GM23248 (cell line): ENCODE measurements around the gene HARBI1. TPM values are rescaled to one million over a fixed set of nuclear protein-coding genes. Genes with fewer than 3 reads are reported as not detected.

Source experiments
- DNase-seq: peaks from one replicate; pipeline ENCODE4 v3.0.0-alpha.2; 2015
- H2AFZ ChIP-seq: fragments of 200-600 bp; sonication (generic); 2 replicates; pipeline ENCODE4 v1.6.1; 2016; ENCODE audit warnings: antibody characterized with exemption
- H3F3A ChIP-seq: fragments of 200-600 bp; sonication (generic); 2 replicates; pipeline ENCODE4 v1.6.1; 2016; ENCODE audit warnings: mild to moderate bottlenecking, antibody characterized with exemption, mixed run types; ENCODE audit not compliant: insufficient read depth
- H3K27ac ChIP-seq: fragments of 200-600 bp; sonication (generic); 2 replicates; pipeline ENCODE4 v1.5.1; 2016; ENCODE audit warnings: mild to moderate bottlenecking
- H3K27me3 ChIP-seq: fragments of 200-600 bp; sonication (generic); replicated peaks from 2 replicates; pipeline ENCODE4 v1.6.1; 2016; ENCODE audit warnings: mild to moderate bottlenecking; ENCODE audit not compliant: insufficient read depth
- H3K36me3 ChIP-seq: fragments of 200-600 bp; sonication (generic); 2 replicates; pipeline ENCODE4 v1.6.1; 2016; ENCODE audit warnings: low read depth, mild to moderate bottlenecking
- H3K4me1 ChIP-seq: fragments of 200-600 bp; sonication (generic); 2 replicates; pipeline ENCODE4 v1.6.1; 2016; ENCODE audit warnings: mild to moderate bottlenecking; ENCODE audit not compliant: insufficient read depth
- H3K4me2 ChIP-seq: fragments of 200-600 bp; sonication (generic); one replicate; pipeline ENCODE4 v1.6.1; 2016; ENCODE audit warnings: mild to moderate bottlenecking; ENCODE audit not compliant: unreplicated experiment
- H3K4me3 ChIP-seq: fragments of 200-600 bp; sonication (generic); 2 replicates; pipeline ENCODE4 v1.5.1; 2016; ENCODE audit warnings: mild to moderate bottlenecking
- H3K79me2 ChIP-seq: fragments of 200-600 bp; sonication (generic); 2 replicates; pipeline ENCODE4 v1.6.1; 2016; ENCODE audit warnings: mild to moderate bottlenecking; ENCODE audit not compliant: insufficient read depth
- H3K9ac ChIP-seq: fragments of 200-600 bp; sonication (generic); 2 replicates; pipeline ENCODE4 v1.6.1; 2016; ENCODE audit warnings: mild to moderate bottlenecking
- H3K9me2 ChIP-seq: fragments of 200-600 bp; sonication (generic); 2 replicates; pipeline ENCODE4 v1.6.1; 2016; ENCODE audit warnings: mixed run types, mild to moderate bottlenecking, moderate library complexity; ENCODE audit not compliant: insufficient read depth
- H3K9me3 ChIP-seq: fragments of 200-600 bp; sonication (generic); one replicate; pipeline ENCODE4 v1.6.1; 2017; ENCODE audit warnings: low read depth
- H4K20me1 ChIP-seq: fragments of 200-600 bp; sonication (generic); 2 replicates; pipeline ENCODE4 v1.6.0; 2016; ENCODE audit not compliant: insufficient read depth
- EZH2 ChIP-seq: fragments of 200-600 bp; sonication (generic); IDR thresholded peaks from 2 replicates; pipeline ENCODE4 v1.6.1; 2018; ENCODE audit warnings: antibody characterized with exemption, mild to moderate bottlenecking; ENCODE audit not compliant: insufficient read depth, poor library complexity, severe bottlenecking
- EZH2phosphoT487 ChIP-seq: fragments of 200-600 bp; sonication (generic); IDR thresholded peaks from 2 replicates; pipeline ENCODE4 v1.6.1; 2018; ENCODE audit warnings: antibody characterized with exemption, moderate library complexity, mild to moderate bottlenecking, low read depth; ENCODE audit not compliant: insufficient read depth
- WGBS, 2 experiments: methylation state at CpG; one replicate each; pipeline ENCODE4 v1.1.6; 2015 to 2017; ENCODE audit warnings: low lambda C conversion rate in 2 of 2, low coverage in 1 of 2; ENCODE audit errors: missing lambda C conversion rate in 2 of 2; 5-methylcytosine and 5-hydroxymethylcytosine counted together
- in situ Hi-C: fragments of 300-500 bp; cut with MboI; formaldehyde crosslinking; loops from 2 replicates; pipeline ENCODE4 v1.15.0; 2020
- polyA plus RNA-seq: library from polyadenylated mRNA; unstranded; fragments of >200 nt; fragmentation: Nextera tagmentation; extraction: Ambion mirVana; gene quantifications from 2 replicates; pipeline ENCODE4 v1.2.1, GENCODE V29; 2016
- total RNA-seq: library from RNA; depleted of rRNA; stranded (reverse); fragments of >200 nt; shearing (Covaris generic); gene quantifications from 2 replicates; pipeline ENCODE4 v1.2.3, GENCODE V29; 2014

Gene HARBI1
- total and polyA plus RNA-seq, 2 experiments from 2014 or later: 4.6 to 6.2 TPM

GRCh38 chr11:46640036-46640788 is 23.2 kb upstream of the HARBI1 start:
- DNase-seq: no peak
- no peaks in the 10 kb centered on the region for H4K20me1 ChIP-seq
- in situ Hi-C loops: no loop called here
- no peak overlapping the region for H3K27ac ChIP-seq
- 92 to 95% methylated on average over 6 of the region's 6 CpGs for WGBS, 2 experiments
- H3K4me2 ChIP-seq: no peak overlapping the region
- no peak overlapping the region for H3K4me3 ChIP-seq
- TF ChIP-seq EZH2phosphoT487: no peak
- no peak for TF ChIP-seq EZH2
- no peaks in the 10 kb centered on the region for H3K27me3 ChIP-seq
- no peaks in the 10 kb centered on the region for H3K9me3 ChIP-seq
- H2AFZ ChIP-seq: no peak overlapping the region
- no peaks in the 10 kb centered on the region for H3K4me1 ChIP-seq
- H3K36me3 ChIP-seq: peaks cover 16% of the 10 kb centered on the region
- H3K9ac ChIP-seq: no peak overlapping the region
- no peaks in the 10 kb centered on the region for H3F3A ChIP-seq
- peaks cover 82% of the 10 kb centered on the region for H3K79me2 ChIP-seq
- no peaks in the 10 kb centered on the region for H3K9me2 ChIP-seq

DNA sequence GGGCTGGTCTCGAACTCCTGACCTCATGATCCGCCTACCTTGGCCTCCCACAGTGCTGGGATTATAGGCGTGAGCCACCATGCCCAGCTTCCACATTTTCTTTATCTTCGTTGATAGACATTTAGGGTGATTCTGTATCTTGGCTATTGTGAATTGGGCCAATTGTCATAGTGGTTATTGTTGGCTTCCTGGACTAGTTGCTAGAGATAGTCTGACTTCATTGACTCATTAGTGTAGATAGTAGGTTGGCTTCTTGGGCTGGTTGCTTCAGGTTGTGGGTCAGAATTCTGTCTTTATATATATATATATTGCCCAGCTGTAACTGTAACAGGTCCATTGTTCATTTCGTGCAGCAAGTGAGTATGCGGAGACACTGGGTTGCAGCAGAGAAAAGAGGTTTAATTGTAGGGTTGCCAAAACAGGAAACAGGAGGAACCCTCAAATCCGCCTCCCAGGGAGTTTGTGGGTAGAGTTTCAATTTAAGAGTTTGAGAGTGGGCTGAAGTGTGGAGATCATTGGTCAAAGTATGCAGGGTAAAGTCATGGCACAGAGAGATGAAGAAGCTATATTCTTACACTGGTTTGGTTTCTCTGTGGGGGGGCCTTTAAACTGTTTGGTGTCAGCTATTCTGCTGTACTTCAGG is 22.3 kb upstream of the HARBI1 start:
- no peaks in the 10 kb centered on the region for H3K9me3 ChIP-seq
- no peak overlapping the region for H3K9ac ChIP-seq
- WGBS, 2 experiments: 99% methylated on average over 7 of the region's 7 CpGs
- DNase-seq: no peak
- H3K36me3 ChIP-seq: peaks cover 10% of the 10 kb centered on the region; the same call in 1 of the 2 replicates
- H3K4me2 ChIP-seq: no peak overlapping the region
- H3K9me2 ChIP-seq: no peaks in the 10 kb centered on the region
- no peaks in the 10 kb centered on the region for H3F3A ChIP-seq
- no peaks in the 10 kb centered on the region for H3K4me1 ChIP-seq
- no peaks in the 10 kb centered on the region for H3K27me3 ChIP-seq
- no peak overlapping the region for H2AFZ ChIP-seq
- H3K27ac ChIP-seq: no peak overlapping the region
- H4K20me1 ChIP-seq: no peaks in the 10 kb centered on the region
- peaks cover 90% of the 10 kb centered on the region for H3K79me2 ChIP-seq
- TF ChIP-seq EZH2phosphoT487: no peak
- TF ChIP-seq EZH2: no peak
- H3K4me3 ChIP-seq: no peak overlapping the region
- in situ Hi-C loops: no loop called here

DNA sequence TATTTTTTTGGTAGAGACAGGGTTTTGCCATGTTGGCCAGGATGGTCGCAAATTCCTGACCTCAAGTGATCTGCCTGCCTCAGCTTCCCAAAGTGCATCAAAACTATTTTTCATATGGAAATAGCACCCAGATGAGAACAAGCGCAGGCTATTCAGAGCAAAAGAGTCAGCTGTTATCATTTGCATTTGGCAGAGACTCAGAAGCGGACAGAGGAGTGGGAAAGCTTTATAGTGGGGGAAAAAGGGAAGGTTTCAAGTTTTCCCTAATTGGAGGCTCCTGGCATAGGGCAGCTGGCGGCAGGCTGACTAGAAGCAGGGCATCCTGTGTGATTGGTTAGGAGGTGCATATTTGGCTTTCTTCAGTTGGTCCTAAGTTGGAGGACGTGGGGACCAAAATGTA is 20.5 kb upstream of the HARBI1 start:
- Histone ChIP-seq H4K20me1 (no peaks in the 10 kb centered on the region), H3K9ac (no peak overlapping the region), H3K27me3 (no peaks in the 10 kb centered on the region), H3K4me1 (no peaks in the 10 kb centered on the region), H3K4me3 (no peak overlapping the region), H3K9me3 (no peaks in the 10 kb centered on the region), H3K27ac (no peak overlapping the region), H2AFZ (no peak overlapping the region), H3F3A (no peaks in the 10 kb centered on the region), H3K9me2 (no peaks in the 10 kb centered on the region), H3K79me2 (peaks cover 84% of the 10 kb centered on the region), H3K4me2 (no peak overlapping the region), H3K36me3 (peaks cover 6% of the 10 kb centered on the region; the same call in 1 of the 2 replicates)
- WGBS, 2 experiments: 94 to 98% methylated on average over 5 of the region's 5 CpGs
- no peak for DNase-seq
- no peak for TF ChIP-seq EZH2
- TF ChIP-seq EZH2phosphoT487: no peak
- in situ Hi-C loops: no loop called here

DNA sequence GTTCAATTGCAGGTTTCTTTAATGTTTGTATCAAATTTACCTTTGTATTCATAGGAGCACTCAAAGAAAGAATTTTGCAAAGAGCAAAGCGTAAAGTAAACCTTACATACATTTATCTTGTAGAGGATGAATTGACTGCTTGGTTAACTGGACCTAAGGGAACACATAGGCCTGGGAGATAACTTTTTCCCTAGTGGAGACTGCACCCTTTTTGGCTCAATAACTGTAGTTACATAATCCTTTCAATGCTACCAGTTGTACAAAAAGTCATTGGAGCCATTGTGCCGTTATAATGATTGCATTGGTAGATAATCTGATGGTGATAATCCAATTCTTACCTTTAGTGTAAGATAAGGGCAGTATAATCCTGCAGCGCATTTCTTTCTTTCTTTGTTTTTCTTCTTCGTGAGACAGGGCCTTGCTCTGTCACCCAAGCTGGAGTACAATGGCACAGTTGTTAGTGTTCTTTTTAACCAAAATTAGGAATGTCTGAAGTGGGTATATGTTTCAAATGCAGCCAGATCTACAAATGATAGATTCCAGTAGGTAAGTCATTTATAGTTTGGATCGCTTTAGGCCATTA is 18.6 kb upstream of the HARBI1 start:
- no peaks in the 10 kb centered on the region for H3K9me2 ChIP-seq
- 95 to 100% methylated on average over 5 of the region's 5 CpGs for WGBS, 2 experiments
- no peak overlapping the region for H3K4me2 ChIP-seq
- H3K79me2 ChIP-seq: peaks cover 88% of the 10 kb centered on the region
- H3F3A ChIP-seq: no peaks in the 10 kb centered on the region
- H3K9me3 ChIP-seq: no peaks in the 10 kb centered on the region
- no peak overlapping the region for H2AFZ ChIP-seq
- no peaks in the 10 kb centered on the region for H3K4me1 ChIP-seq
- TF ChIP-seq EZH2phosphoT487 (no peak), EZH2 (no peak)
- no peaks in the 10 kb centered on the region for H3K27me3 ChIP-seq
- peaks cover 14% of the 10 kb centered on the region for H3K36me3 ChIP-seq
- no peak overlapping the region for H3K4me3 ChIP-seq
- no peak for DNase-seq
- no peaks in the 10 kb centered on the region for H4K20me1 ChIP-seq
- in situ Hi-C loops: no loop called here
- no peak overlapping the region for H3K9ac ChIP-seq
- no peak overlapping the region for H3K27ac ChIP-seq
